HFF-Myc (cell line): Measurements from ENCODE around the gene MYRFL.
A peak's percentile ranks its signal among the peaks of the same experiment; 100 is the strongest.

Source experiments
- DNase-seq: peaks from one replicate; pipeline ENCODE4 v3.0.0-alpha.2; 2011; ENCODE audit warnings: low read depth; ENCODE audit errors: extremely low read depth
- H3K4me3 ChIP-seq: replicated peaks from 2 replicates; pipeline ENCODE4 v1.5.1; 2011; ENCODE audit warnings: low read depth, mild to moderate bottlenecking, control low read depth, low read length
- TF ChIP-seq, protein P1 (sequence below): IDR thresholded peaks from 2 replicates; pipeline ENCODE4 v1.5.1; 2012; ENCODE audit warnings: mild to moderate bottlenecking, low read depth, low read length, control low read depth; ENCODE audit errors: missing control alignments

MYRFL gene

DNA sequence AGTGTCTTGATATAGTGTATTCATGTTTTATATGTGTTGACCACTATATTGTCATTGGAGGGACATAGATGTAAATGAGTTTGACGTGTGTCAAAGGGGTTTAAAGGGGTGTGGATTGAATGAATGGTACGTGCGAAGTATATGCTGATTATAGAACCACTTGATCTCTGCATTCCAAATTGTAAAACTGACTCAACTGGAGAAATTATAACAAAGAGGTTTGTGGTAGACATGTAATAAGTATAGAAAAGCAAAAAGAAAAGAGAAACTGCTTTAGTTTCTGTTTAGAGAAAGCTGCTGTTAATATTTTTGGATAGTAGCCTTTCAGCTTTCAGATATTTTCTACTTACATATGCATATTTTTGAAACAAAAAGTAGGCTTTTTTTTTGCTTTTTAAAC, 8.9 kb upstream of the MYRFL start:
- no peak for DNase-seq
- H3K4me3 ChIP-seq = no peak overlapping the region
- TF ChIP-seq, protein P1, sequence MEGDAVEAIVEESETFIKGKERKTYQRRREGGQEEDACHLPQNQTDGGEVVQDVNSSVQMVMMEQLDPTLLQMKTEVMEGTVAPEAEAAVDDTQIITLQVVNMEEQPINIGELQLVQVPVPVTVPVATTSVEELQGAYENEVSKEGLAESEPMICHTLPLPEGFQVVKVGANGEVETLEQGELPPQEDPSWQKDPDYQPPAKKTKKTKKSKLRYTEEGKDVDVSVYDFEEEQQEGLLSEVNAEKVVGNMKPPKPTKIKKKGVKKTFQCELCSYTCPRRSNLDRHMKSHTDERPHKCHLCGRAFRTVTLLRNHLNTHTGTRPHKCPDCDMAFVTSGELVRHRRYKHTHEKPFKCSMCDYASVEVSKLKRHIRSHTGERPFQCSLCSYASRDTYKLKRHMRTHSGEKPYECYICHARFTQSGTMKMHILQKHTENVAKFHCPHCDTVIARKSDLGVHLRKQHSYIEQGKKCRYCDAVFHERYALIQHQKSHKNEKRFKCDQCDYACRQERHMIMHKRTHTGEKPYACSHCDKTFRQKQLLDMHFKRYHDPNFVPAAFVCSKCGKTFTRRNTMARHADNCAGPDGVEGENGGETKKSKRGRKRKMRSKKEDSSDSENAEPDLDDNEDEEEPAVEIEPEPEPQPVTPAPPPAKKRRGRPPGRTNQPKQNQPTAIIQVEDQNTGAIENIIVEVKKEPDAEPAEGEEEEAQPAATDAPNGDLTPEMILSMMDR = no peak

DNA sequence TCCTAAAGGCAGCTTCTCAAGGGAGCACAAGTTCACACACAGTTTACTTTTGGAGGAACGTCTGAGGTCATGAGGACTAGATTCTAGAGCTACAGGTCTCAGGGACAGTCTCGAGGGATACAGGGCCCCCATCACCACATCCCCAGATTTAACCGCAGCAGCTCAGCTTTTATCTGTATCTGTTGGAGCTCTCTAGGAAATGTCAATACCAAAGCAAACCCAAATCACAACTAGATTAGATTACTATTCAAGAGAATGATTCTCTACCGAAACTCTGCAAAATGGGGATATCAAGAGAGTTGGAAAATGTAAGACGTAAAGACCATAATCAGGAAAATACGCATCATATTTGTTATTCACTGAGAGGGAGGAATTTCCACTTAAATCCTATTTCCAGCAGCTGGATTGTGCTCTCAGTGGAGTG, 4.0 kb upstream of the MYRFL start:
- H3K4me3 ChIP-seq = no peak overlapping the region
- DNase-seq = no peak
- TF ChIP-seq, protein P1 = no peak

DNA sequence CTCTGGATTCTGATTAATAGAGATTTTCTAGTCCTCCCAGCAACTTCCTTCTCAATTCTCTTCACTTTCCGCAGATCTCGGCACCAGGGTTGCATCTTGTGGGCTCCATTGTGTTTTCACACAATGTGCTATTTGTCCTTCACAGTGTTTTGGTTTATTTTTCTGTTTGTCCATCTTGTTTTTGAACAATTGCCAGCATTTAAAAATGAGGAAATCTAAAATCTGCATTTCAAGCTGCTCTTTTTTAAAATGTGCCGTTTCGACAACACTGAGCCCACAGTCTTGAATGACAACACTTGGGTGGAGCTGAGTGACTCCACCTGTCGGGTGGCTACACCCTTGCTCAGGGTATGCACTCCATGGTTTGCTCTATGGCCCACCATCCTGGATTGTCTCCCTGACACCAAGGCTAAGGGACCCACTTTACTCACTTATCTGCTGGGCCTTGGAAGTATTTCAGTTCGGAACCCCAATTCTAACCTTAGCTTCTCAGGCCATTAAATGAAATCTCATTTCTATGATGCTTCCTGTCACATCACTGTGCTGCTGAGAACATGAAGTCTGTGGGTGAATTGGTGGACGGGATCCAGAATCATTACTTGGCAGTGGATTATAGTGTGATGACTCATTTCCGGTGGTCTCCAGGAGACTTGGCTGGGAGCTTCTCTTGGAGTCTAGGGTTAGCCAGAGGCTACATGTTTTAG, 3.4 kb upstream of the MYRFL start:
- DNase-seq = peak; percentile 75
- no peak overlapping the region for H3K4me3 ChIP-seq
- TF ChIP-seq, protein P1 = no peak

DNA sequence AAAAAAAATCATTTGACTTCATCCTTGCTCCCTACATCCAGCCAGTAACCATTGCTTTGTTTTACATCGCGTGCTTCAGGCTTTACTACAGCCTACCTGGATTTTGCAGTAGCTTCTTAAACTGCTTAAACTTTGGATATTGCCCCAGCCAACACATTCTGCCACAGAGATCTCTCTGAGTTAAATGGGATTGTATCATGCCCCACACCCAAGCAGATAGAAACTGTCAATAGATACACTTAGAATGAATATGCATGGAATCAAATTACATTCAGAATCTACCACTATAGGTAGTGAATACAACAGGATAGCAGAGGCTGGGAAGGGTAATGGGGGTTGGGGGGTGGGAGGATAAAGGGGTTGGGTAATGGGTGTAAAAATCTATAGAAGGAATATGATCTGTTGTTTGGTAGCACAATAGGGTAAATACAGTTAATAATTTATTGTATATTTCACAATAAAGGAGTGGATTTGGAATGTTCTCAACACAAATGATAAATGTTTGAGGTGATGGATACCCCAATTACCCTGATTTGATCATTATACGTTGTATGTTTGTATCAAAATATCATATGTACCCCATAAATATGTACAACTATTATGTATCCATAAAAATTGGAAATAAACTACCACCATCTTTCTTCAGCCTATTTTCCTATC, 2.7 kb upstream of the MYRFL start:
- no peak for DNase-seq
- H3K4me3 ChIP-seq = no peak overlapping the region
- TF ChIP-seq, protein P1 = no peak

DNA sequence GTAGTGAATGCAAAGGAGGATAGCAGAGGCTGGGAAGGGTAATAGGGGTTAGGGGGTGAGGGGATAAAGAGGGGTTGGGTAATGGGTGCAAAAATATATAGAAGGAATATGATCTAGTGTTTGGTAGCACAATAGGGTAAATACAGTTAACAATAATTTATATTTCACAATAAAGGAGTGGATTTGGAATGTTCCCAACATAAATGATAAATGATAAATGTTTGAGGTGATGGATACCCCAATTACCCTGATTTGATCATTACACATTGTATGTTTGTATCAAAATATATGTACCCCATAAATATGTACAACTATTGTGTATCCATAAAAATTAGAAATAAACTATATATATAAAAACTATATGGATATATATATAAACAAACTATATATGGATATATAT, 999 bp upstream of the MYRFL start:
- TF ChIP-seq, protein P1 = no peak
- H3K4me3 ChIP-seq = no peak overlapping the region
- no peak for DNase-seq

DNA sequence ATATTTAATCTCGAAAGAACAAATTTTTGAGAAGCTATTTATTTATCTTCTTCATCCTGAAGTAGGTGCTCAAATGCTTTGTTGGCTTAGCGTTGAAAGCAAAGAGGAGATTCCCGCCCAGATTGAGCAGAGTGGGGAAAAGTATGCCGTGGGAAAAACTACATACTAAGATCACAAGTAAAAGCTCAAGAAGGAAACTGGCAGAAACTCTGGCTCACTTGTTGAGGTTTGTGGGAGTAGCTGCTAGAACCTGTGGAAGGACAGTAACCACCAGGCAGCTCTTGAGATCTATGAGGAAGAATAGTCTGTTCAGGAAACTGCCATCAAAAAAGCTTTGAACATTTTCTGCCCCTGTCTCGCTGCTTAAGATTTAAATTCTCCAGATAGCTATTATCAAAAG, 3.9 kb downstream of the MYRFL start:
- TF ChIP-seq, protein P1 = no peak
- no peak overlapping the region for H3K4me3 ChIP-seq
- no peak for DNase-seq
